Ishikawa (cell line): Measurements from ENCODE around the gene SEPTIN10.

Experiments used
- RAD21 ChIP-seq: IDR thresholded peaks from 2 replicates; pipeline ENCODE4 v1.6.1; 2012; ENCODE audit warnings: low read depth
- REST ChIP-seq: IDR thresholded peaks from 2 replicates; pipeline ENCODE4 v1.6.1; 2012; ENCODE audit warnings: low read depth, mild to moderate bottlenecking
- ZBTB7A ChIP-seq: IDR thresholded peaks from 2 replicates; pipeline ENCODE4 v1.6.1; 2012; ENCODE audit warnings: low read depth

GRCh38 chr2:109532728-109533076 lies 81.1 kb downstream of the SEPTIN10 start:
- TF ChIP-seq REST = no peak
- no peak for TF ChIP-seq ZBTB7A
- no peak for TF ChIP-seq RAD21
